ENCODE results near the gene SLC25A46.
"Not testable (repeated sequence)": the region's sequence is repeated elsewhere in the genome, so short reads cannot be mapped to it uniquely, and the experiment has no call there.

SLC25A46 gene

GRCh38 chr5:110716247-110717245 is 22.3 kb upstream of the SLC25A46 start:
- no peak for DNase-seq (ENCODE audit: low read depth)
- no peak for TF ChIP-seq CTCF (IDR thresholded peaks at IDR 0.05; ENCODE audit: insufficient read depth, low read depth, low read length, missing control alignments)
- no peak overlapping the region for H3K4me3 ChIP-seq (ENCODE audit: low read length)

GRCh38 chr5:110718311-110718710 is 20.5 kb upstream of the SLC25A46 start:
- no peak for TF ChIP-seq CTCF (IDR thresholded peaks at IDR 0.05; ENCODE audit: insufficient read depth, low read depth, low read length, missing control alignments)
- no peak for DNase-seq (ENCODE audit: low read depth)
- H3K4me3 ChIP-seq (ENCODE audit: low read length), result no peak overlapping the region

GRCh38 chr5:110726249-110727024 is 12.4 kb upstream of the SLC25A46 start, which contains the start of gene TMEM232:
TMEM232 (minus strand) TSS chr5:110726671; CDS start chr5:110667352, 59,319 bp downstream.
- no peak for TF ChIP-seq CTCF (IDR thresholded peaks at IDR 0.05; ENCODE audit: insufficient read depth, low read depth, low read length, missing control alignments)
- peak within 1 kb of the TSS; percentile 58 for H3K4me3 ChIP-seq (ENCODE audit: low read length)
- DNase-seq (ENCODE audit: low read depth), result peak; percentile 94

GRCh38 chr5:110727025-110727314 is 11.8 kb upstream of the SLC25A46 start:
- peak overlapping the region; percentile 58 for H3K4me3 ChIP-seq (ENCODE audit: low read length)
- TF ChIP-seq CTCF (IDR thresholded peaks at IDR 0.05; ENCODE audit: insufficient read depth, low read depth, low read length, missing control alignments), result peak; percentile 25
- DNase-seq (ENCODE audit: low read depth), result peak; percentile 16

- H3K4me3 ChIP-seq (ENCODE audit: low read length), result not testable (repeated sequence)
Observed at GRCh38 chr5:110731499-110731898, 7.3 kb upstream of the SLC25A46 start.

GRCh38 chr5:110734101-110734500 is 4.7 kb upstream of the SLC25A46 start:
- TF ChIP-seq CTCF (IDR thresholded peaks at IDR 0.05; ENCODE audit: insufficient read depth, low read depth, low read length, missing control alignments), result no peak
- DNase-seq (ENCODE audit: low read depth), result no peak
- H3K4me3 ChIP-seq (ENCODE audit: low read length), result no peak overlapping the region

More at GRCh38 chr5:110731499-110731898, 7.3 kb upstream of the SLC25A46 start:
- not testable (repeated sequence) for DNase-seq (ENCODE audit: low read depth)

- H3K4me3 ChIP-seq (ENCODE audit: low read length), result no peak overlapping the region
- DNase-seq (ENCODE audit: low read depth), result no peak
- no peak for TF ChIP-seq CTCF (IDR thresholded peaks at IDR 0.05; ENCODE audit: insufficient read depth, low read depth, low read length, missing control alignments)
Observed at GRCh38 chr5:110735556-110735955, 3.3 kb upstream of the SLC25A46 start.

Measured in epithelial cell of esophagus (primary cell).